Left kidney (tissue), 8 donors: ENCODE measurements around the gene MTMR3. TPM values are rescaled to one million over a fixed set of nuclear protein-coding genes. Genes with fewer than 3 reads are reported as not detected.
A peak's percentile ranks its signal among the peaks of the same experiment; 100 is the strongest.
"Not testable (repeated sequence)": the region's sequence is repeated elsewhere in the genome, so short reads cannot be mapped to it uniquely, and the experiment has no call there.

Experiments
- DNase-seq: peaks from one replicate; pipeline ENCODE4 v3.0.0-alpha.2; 2013
- long read RNA-seq, 8 donors: transcript quantifications; one replicate each; lab custom pipeline, GENCODE V29; 2026
- polyA plus RNA-seq: library from polyadenylated mRNA; unstranded; fragments of 120-200 nt; gene quantifications from one replicate; pipeline ENCODE4 v1.2.1, GENCODE V29; 2013; ENCODE audit not compliant: insufficient read length

MTMR3 gene
- polyA plus RNA-seq: 47.7 TPM
- long read RNA-seq, donor 1, full-length matches to known transcripts: 3 of 21 reads
- long read RNA-seq, donor 1, partial matches to known transcripts: 18 of 21 reads
- long read RNA-seq, donor 1, other reads (novel, unspliced or antisense): 0 of 21 reads
- long read RNA-seq, donor 2, partial matches to known transcripts: 0 of 5 reads
- long read RNA-seq, donor 2, other reads (novel, unspliced or antisense): 0 of 5 reads
- long read RNA-seq, donor 3, full-length matches to known transcripts: 2 of 7 reads
- long read RNA-seq, donor 3, partial matches to known transcripts: 5 of 7 reads
- long read RNA-seq, donor 3, other reads (novel, unspliced or antisense): 0 of 7 reads
- long read RNA-seq, donor 4: 0 reads
- long read RNA-seq, donor 5, partial matches to known transcripts: 0 of 1 reads
- long read RNA-seq, donor 5, other reads (novel, unspliced or antisense): 0 of 1 reads
- long read RNA-seq, donor 6, full-length matches to known transcripts: 4 of 4 reads
- long read RNA-seq, donor 6, partial matches to known transcripts: 0 of 4 reads
- long read RNA-seq, donor 6, other reads (novel, unspliced or antisense): 0 of 4 reads
- long read RNA-seq, donor 7, full-length matches to known transcripts: 4 of 27 reads
- long read RNA-seq, donor 7, partial matches to known transcripts: 23 of 27 reads
- long read RNA-seq, donor 7, other reads (novel, unspliced or antisense): 0 of 27 reads
- long read RNA-seq, donor 8, full-length matches to known transcripts: 4 of 4 reads
- long read RNA-seq, donor 8, partial matches to known transcripts: 0 of 4 reads
- long read RNA-seq, donor 8, other reads (novel, unspliced or antisense): 0 of 4 reads

DNA sequence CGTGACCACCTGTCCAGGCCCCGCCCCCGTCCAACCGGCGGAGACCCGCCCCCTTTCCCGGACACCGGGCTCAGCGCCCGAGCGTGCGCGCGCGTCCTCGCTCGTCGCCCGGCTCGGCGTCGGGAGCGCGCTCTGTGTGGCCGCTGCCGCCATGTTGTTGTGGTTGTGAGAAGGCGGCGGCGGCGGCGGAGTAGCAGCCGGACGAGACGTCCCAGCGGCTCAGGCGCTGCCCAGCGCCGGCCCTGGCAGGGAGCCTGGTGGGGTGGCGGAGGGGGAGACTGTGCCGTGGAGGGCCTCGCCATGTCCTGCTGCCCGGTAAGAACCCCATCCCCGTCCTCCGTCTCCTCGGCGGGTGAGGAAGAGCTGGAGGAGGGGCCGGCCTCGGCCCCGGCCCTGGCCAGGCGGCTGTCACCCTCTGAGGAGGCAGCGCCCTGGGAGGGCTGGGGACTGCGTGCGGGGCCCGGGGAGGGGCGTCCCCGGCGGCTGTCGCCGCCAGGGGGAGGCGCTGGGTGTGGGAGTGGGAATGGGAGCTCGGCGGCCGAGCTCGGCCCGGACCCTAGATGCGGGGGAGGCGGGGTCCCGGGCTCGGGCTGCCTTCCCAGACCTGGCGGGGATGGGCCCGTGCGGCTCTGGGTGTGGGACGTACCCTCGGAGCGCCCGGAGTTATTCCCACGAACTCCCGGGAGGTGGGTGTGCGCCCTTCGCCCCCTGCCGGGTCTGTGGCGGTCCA, at the start of gene MTMR3:
Gene MTMR3, plus strand, starts transcription at position 130 of the 730 bp plus-strand sequence. CDS start 87,886 bp downstream, outside the sequence.
- DNase-seq: peak; percentile 90

DNA sequence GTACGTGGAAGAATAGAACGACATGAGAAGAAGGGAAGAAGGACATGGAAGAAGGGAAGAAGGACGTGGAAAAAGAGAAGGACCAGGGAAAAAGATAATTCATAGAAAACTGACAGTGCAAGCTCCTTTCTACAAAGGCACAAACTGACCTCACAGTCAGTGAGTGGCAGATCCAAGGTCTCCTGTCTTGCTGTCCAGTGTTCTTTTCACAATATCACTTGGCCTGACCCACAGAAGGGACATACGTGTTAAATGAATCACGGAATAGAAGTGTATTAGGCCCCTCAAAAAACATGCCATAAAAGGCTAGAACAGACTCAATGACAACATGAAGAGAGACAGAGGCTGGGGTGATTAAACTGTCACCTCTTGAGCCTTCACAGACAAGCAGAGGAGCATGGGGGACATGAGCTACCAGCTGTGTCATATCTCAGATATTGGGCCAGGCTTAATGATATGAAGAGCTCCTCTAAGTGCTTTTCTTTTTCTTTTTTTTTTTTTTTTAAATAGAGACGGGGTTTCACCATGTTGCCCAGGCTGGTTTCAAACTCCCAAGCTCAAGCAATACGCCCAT, 49.5 kb upstream of the MTMR3 start:
- DNase-seq: no peak

- no peak for DNase-seq
Observed at GRCh38 chr22:29834046-29834445, 48.9 kb upstream of the MTMR3 start.

DNA sequence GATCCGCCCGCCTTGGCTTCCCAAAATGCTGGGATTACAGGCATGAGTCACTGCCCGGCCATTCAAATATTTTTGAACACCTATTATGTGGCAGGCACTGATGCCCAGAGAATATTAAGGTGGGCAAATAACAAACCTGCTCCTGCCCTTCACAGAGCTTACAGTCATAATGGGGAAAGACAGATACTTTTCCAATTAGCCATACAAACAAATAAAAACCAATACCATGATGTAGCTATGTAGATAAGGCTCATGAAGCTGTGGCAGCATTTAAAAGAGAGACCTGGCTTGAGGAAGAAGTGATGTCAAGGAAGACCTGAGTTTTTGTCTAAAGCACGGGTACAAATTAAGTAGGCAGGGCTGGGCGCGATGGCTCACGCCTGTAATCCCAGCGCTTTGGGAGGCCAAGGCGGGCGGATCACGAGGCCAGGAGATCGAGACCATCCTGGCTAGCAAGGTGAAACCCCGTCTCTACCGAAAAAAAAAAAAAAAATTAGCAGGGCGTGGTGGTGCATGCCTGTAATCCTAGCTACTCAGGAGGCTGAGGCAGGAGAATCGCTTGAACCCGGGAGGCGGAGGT, 46.1 kb upstream of the MTMR3 start:
- not testable (repeated sequence) for DNase-seq

- peak; percentile 97 for DNase-seq
Observed at GRCh38 chr22:29837741-29838598, 45.0 kb upstream of the MTMR3 start, which contains the start of gene ASCC2. Gene ASCC2 (minus strand): TSS chr22:29838274. CDS start chr22:29832325, 5,949 bp downstream.

DNA sequence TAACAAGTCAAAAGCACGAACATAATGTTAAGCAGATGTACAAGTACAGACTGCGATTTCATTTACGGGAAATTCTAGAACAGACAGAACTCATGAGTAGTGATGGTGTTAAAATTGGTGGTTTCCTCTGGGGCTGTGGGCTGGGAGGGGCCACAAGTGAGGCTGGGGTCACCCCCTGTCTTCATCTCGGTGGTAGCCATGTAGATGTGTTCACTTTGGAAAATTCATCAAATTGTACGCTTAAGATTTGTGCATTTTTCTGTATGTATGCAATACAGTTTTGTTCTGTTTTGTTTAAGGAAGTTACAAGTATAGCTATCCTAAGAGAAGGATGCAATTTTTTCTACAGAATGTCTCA, 44.4 kb upstream of the MTMR3 start:
- DNase-seq: no peak

DNA sequence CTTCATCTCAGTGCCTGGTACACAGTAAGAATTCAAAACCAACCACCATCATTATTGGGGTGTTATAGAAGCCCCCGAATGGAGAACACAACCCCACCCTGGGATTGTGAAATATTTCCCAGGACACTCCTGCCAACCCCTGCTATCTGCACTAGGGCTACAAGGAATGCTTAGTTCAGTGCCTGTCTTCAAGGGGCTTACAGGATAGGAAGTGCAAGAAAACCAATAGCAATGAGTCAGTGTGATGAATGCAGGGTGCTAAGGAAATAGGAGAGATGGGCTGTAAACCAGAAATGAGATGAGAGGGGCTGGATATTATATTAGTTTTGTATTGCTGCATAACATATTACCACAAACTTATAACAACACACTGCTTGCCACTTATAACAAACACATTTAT, 43.9 kb upstream of the MTMR3 start:
- DNase-seq: no peak

DNA sequence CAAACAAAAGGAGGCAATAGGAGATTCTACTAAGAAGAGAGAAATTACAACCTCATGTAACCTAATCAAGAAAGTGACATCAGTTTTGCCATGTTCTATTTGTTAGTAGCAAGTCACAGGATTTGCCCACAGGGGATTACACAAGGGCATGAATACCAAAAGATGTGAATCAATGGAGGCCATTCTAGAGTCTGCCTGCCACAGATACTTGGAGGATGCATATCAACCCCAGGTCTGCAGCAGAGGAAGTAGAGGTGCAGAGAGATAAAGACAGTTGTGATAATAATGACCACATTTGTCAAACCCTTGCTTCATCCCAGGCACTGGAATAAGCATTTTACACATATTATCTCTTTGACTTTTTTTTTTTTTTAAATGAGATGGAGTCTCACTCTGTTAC, 42.5 kb upstream of the MTMR3 start:
- no peak for DNase-seq

- no peak for DNase-seq
Observed at GRCh38 chr22:29842172-29842571, 40.8 kb upstream of the MTMR3 start.

DNA sequence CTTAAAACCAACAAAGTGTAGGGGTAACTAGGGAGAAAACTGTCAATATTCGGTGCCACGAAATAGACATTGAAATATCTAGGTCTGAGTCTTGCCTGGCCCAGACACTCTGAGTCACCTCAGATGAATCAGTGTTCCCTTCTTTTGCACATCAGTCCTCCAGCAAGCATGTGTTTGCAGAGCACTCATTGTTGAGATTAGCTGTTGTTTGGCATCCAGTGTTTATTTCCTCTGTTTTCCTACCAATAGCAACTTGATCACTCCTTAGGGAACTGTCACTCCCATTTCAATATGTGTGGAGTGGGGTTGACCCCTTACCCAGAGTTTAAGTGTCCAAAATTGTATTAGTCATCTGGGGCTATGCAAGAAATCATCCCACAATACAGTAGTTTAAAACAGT, 40.2 kb upstream of the MTMR3 start:
- no peak for DNase-seq

- no peak for DNase-seq
Observed at GRCh38 chr22:29846290-29846689, 36.7 kb upstream of the MTMR3 start.

DNA sequence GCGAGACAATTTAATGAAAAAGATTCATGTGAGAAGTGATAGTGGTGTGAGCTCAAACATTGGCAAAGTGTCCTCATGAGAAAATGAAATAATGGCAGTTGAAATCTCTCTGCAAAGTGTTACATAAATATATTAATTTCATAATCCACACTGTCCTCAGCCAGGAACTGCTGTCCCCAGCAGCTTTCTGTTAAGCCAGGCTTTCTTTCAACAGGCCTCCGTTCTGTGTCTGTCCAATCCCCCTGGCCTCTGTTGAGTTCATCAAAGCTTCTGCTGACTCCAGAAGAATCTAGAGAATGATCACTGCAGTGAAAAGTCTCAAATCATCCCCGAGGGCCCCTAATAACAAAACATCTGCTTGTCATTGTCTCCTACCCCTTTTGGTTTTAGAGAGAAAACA, 34.9 kb upstream of the MTMR3 start:
- DNase-seq: no peak

- DNase-seq: no peak
Observed at GRCh38 chr22:29854432-29854831, 28.5 kb upstream of the MTMR3 start.

GRCh38 chr22:29855611-29856181, 27.3 kb upstream of the MTMR3 start:
- DNase-seq: no peak

GRCh38 chr22:29856496-29856895, 26.5 kb upstream of the MTMR3 start:
- DNase-seq: no peak

- DNase-seq: not testable (repeated sequence)
Observed at GRCh38 chr22:29859030-29859429, 23.9 kb upstream of the MTMR3 start.

GRCh38 chr22:29860006-29860766, 22.8 kb upstream of the MTMR3 start:
- DNase-seq: no peak

- no peak for DNase-seq
Observed at GRCh38 chr22:29861672-29862297, 21.2 kb upstream of the MTMR3 start.

- not testable (repeated sequence) for DNase-seq
Observed at GRCh38 chr22:29865572-29865971, 17.4 kb upstream of the MTMR3 start.
